Fibroblast of upper back skin (primary cell): ENCODE data around the gene CENPP.

Experiments used
- DNase-seq: peaks from one replicate; pipeline ENCODE4 v3.0.0-alpha.2; 2013

CENPP gene

DNA sequence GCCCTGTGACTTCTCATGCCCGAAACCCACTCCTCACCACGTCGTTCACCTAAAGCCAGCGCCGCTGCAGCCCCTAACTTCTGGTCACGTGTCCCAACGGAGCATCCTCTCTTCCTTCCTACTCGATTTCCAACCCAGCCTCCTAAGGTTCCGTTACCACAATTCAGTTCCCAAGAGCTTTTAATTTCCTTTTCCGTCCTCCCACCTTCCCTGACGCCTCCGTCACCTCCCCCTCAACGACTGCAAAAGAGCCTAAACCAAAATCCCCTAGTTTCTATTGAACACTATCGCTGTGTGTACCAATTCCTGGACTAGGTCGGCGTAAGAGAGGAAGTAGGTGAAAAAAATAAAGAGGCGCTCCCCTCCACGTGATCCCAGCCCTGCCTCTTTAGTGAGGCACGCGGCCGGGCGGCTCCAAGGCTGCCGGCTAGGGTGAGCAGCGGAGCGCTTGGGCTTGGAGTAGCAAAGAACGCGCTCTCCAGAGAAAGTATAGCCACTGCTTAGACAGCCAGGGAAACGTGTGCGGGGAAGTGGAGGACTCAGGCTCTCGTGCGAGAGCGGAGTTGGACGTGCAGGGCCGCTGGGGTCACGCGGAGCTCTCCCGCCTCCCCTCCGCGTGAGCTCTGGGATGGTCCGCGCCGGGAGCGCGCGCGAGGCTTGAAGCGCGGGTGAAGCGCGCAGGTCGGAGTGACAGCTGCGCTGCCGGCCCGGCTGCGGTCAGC lies at the start of gene CENPP, which contains the start of gene NOL8:
Gene CENPP, plus strand, starts transcription at position 685 of the 722 bp plus-strand sequence.
Gene NOL8, minus strand, starts transcription at position 82 of the 722 bp plus-strand sequence. CDS start 1,189 bp downstream, outside the sequence.
- DNase-seq = peak; percentile 87

- DNase-seq = no peak
Measured at GRCh38 chr9:92276331-92277032, 49.3 kb upstream of the CENPP start.

- DNase-seq = peak; percentile 68
Measured at GRCh38 chr9:92278110-92278509, 47.6 kb upstream of the CENPP start.

DNA sequence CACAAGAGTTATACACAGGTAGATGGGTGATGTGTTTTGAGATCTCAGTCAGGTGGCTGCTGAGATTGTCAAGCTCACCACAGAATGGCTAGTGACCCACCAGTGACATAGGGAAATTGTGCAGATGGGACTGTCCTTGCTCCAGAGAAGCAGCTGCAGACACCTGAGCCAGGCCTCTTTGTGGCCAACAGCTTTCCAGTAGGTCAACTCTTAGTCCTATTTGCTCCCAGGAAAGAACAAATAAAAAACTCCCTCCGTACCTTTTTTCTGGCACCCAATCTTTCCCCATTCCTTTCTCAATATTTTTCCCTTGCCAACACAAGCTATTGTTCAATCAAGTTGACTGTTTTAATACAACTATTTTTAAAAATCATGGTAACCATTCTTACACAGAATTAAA lies 46.5 kb upstream of the CENPP start:
- DNase-seq = no peak

GRCh38 chr9:92289708-92290390 lies 35.9 kb upstream of the CENPP start:
- DNase-seq = peak; percentile 61

DNA sequence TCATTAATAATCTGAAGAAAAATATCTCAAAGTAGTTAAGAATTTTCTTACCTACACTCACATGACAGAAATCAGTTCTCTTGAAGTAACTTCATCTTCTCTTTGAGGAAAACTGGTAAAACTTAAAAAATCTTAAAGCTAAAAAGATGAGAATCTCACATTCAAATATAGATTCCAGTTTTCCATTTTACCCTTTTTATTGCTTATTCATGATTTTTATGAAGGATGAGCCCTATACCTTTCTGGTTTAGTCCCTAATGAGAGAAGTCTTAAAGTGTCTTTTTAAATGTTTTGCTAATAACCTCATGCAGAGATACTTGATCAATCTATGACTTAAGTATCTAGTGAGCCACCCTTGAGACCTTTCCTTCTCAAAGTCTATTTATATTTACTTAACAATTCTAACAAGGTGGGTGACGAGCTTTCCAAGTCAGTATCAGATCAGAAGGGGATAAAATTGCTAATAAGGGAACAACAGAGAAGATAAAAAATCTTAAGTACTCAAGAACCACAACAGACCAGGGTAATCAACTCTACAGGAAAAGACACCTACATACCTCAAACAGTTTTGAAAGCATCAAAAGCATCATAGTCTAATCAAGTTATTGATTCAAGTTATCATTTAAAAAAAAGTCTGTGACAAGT lies 34.8 kb upstream of the CENPP start:
- DNase-seq = no peak

GRCh38 chr9:92291577-92291976 lies 34.2 kb upstream of the CENPP start:
- no peak for DNase-seq

- DNase-seq = no peak
Measured at GRCh38 chr9:92292338-92293074, 33.2 kb upstream of the CENPP start.

GRCh38 chr9:92293075-92293354 lies 32.7 kb upstream of the CENPP start:
- DNase-seq = no peak

DNA sequence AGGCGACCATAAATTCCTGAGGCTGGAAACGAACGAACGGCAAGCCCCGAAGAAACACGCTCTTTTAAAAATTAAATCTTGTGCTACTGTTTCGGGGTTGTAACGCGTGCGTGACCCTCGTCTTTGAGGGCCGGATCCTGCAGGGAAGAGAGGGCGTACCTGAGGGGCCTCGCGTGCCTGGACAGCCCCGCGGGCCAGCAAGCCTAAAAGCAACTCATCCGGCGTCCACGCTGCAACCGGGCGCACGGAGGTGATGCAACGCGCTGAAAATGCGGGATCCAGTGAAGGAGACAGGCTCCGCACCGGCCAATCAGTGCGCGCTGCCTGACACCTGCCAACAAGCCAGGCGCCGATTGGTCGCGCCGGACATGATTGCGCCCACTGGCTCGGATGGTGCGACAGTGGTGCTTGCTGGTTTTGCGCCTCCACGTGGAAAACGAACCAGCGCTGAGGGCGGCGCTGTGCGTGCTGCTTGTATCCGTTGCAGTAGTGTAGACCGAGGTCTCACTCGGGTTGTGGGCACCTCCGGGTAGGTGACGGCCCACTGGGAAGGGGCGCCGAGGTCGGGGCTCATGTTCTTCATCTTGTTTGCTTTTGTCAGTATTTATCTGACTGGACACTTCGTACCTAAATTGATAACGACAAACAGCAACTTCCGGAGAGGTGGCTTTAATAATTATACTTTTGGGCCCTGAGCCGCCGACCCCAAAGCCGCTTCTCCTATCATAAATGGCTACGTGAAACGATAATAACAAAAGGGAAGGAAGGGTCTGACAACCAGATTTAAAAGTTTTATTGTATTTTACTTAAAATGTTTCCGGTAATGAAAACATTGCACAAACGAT lies 32.1 kb upstream of the CENPP start, which contains the start of gene IARS1:
Gene IARS1, minus strand, starts transcription at position 246 of the 845 bp plus-strand sequence. CDS start 4,278 bp downstream, outside the sequence.
- peak; percentile 99 for DNase-seq

DNA sequence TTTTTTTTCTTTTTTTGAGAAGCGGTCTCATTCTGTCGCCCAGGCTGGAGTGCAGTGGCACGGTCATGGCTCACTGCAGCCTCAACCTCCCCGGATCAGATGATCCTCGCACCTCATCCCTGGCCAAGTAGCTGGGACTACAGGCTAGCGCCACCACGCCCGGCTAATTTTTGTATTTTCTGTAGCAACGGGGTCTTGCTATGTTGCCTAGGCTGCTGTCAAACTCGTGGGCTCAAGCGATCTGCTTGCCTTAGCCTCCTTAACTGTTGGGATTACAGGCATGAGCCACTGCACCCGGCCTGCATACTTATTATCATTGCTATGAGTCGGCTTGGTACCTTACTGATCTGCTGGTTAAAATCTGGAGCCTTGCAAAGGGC lies 31.5 kb upstream of the CENPP start:
- DNase-seq = peak; percentile 30

DNA sequence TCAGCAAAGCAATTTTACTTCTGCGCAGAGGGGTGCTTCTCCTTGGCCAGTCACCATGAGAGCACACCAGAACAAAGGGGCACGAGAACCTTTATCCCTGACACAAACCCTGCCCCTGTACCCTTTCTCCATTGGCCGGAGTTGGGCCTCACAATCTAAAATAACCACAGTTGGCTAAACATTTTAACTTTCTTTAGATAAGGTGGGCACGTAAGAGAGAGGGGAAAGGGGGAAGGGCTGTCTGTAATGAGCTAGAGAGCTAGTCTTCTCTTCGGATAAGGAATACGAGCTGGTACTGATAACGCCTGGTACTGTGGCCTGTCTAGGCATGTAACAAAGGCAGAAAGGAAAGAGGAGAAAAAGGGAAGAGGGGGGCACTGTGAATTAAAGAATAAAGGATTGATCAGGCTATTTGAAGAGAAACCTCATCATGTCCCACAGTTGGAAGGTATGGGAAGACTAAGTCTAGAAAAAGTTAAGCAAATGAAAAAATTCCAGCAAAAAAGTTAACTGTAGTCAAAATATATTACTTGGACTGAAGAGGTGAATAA lies 30.4 kb upstream of the CENPP start:
- DNase-seq = no peak

GRCh38 chr9:92295827-92296258 lies 29.9 kb upstream of the CENPP start:
- DNase-seq = no peak

DNA sequence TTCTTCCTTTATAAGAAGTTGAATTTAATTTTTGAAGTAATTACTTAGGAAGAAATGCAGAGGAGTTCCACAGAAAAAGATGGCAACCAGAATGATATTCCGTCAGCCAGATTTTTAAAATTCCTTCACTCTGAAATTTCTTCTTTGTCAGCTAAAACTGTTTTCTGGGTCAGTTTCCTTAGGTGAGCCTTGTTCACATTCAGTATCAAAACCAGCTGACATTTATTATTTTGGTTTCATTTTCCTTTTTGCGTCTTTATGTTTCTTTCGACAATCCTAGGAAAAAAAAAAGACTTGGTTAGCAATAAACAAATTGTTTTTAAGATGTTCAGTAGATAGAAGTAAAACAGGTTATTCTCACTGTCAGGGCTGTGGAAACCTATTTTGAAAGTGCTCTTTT lies 28.1 kb upstream of the CENPP start:
- no peak for DNase-seq

DNA sequence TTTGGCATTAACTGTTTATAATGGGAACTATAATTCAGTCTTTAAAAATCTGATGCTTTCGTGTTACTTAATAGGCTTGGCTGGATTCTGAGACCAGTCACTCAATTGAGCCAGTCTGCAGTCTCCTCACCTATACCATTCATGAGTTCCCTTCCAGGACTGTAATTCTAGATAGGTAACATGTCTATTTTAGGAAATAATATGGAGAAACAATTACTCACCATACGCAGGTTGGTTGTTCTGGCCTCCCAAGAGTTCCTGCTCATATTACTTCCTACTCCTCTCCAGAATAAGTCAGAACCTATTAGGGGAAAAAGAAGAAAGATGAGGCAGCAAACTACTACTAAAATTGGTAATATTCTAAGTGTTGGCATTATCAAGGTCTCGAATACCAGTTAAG lies 27.7 kb upstream of the CENPP start:
- DNase-seq = no peak

DNA sequence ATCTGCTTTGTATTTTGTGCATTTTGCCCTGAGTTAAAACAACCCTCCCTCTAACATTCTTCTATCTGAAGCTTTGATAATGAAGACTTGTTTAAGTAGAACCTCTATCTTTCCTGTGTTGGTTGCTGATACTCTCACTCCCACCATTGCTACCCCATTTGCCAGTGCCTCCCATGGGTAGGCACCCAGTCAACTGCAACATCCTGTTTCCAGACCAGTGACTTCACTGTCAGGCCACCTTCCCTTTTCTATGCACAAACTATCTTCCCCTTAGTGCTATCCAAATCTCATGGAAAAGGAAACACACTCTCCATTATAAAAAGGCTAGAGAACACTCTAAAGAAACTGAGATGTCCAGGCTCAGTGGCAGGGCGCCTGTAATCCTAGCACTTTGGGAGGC lies 26.6 kb upstream of the CENPP start:
- no peak for DNase-seq

DNA sequence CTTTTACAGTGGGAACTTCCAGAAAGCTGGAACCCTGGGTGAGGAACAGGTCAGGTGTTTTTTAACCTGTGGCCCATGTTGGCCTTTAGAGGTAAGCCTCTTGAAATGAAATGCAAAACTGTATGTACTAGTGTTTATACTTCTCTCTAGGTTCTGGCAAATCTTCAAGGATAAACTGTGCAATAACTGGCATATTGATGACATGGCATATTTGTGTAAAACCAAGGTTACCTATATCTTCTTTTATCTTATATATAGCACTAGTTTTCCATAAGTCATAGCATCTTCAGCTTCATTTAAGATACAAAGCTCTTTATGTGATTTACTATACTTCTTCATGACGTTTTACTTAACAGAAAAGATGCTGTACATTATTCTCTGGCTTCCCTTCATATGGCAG lies 24.8 kb upstream of the CENPP start:
- DNase-seq = no peak

DNA sequence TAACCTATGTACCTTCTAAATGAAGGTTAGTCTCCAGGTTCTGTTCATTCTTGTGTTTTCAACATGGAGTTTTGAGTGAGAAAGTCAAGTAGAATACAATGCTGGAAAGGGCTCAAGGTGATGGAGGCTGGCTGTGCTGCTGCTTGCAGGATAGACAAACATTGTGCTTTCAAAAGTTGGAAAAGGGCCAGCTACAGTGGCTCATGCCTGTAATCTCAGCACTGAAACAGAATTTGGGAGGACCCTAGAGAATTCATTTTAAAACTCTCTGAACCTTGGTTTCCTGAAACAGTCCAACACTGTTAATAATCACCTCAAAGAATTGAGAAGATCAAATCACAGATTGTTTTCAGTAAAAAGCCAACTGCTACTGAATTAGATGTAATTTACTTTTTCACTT lies 16.9 kb upstream of the CENPP start:
- no peak for DNase-seq

DNA sequence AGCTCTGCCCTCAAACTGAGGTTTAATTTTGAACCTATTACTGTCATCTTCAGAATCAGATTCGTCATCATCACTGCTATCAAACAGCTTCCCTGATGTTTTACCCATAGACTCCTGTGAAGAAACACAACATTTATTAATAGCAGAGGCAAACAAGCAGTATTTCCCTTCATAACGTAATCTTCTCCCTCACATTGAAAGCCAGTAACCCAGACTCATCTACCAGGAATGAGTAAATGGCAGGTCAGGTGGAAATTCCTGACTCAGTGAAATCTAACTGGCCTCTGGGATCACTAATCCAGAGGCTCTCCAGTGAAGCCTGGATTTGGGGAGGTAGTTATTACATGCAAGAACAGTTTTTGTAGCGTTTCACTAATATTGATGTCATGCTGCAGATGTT lies 15.2 kb upstream of the CENPP start:
- DNase-seq = no peak

- DNase-seq = no peak
Measured at GRCh38 chr9:92312887-92313623, 12.7 kb upstream of the CENPP start.

DNA sequence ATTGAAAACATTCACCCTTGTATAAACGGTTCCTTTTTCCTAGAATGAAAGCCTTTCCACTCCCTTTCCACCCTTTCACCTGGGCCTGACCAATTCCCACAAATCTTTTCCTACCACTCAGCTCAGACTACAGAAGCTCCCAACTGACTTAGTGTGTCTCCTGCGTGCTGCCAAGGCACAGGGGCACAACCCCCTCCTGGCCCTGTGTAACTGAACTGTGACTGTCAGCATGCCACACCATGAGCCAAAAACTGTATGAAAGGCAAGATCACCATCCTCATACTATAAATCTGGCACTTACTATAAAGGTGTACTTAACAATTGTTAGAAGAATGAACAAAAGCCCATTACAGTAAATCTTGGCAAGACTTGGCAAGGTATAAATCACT lies 12.1 kb upstream of the CENPP start:
- no peak for DNase-seq
